Endothelial cell of umbilical vein (primary cell): ENCODE data around the gene ANKS1A. TPM values are rescaled to one million over a fixed set of nuclear protein-coding genes. Genes with fewer than 3 reads are reported as not detected.
A peak's percentile ranks its signal among the peaks of the same experiment; 100 is the strongest.

Source experiments
- BruUV-seq: library from RNA; stranded (reverse); fragments of 400-500 nt; replicated peaks from 2 replicates; lab custom pipeline; 2021; lab: Mats Ljungman, UMichigan
- CTCF ChIA-PET: fragments of 300-600, 350-600 bp; sonication (Branson Sonifier 250); formaldehyde crosslinking; loops from one replicate; lab custom pipeline; 2021; ENCODE audit warnings: antibody characterized with exemption, inconsistent platforms; lab: Charles Lee
- POLR2A ChIA-PET: fragments of 300-600, 350-600 bp; sonication (Branson Sonifier 250); formaldehyde crosslinking; loops from one replicate; lab custom pipeline; 2021; ENCODE audit warnings: antibody characterized with exemption, inconsistent platforms; lab: Charles Lee
- DNase-seq: peaks from one replicate; pipeline ENCODE4 v3.0.0-alpha.2; 2011; ENCODE audit warnings: low read depth, low spot score
- FAIRE-seq: peaks from 2 replicates; lab custom pipeline; 2011; peaks lifted over from hg19 to GRCh38; lab: Jason Lieb, UNC
- H2AFZ ChIP-seq: 2 replicates; pipeline ENCODE4 v1.6.0; 2012; ENCODE audit warnings: low read depth, low read length, control low read depth, inconsistent platforms
- H3K27ac ChIP-seq: 2 replicates; pipeline ENCODE4 v1.5.1; 2011; ENCODE audit warnings: low read depth, mild to moderate bottlenecking, control low read depth, low read length, moderate library complexity; ENCODE audit not compliant: insufficient read depth
- H3K27me3 ChIP-seq, 2 experiments: 2 replicates each; pipeline versions ENCODE4 v1.6.0 to v1.6.1; 2011; ENCODE audit warnings: low read length in 2 of 2, mixed read lengths in 1 of 2; ENCODE audit not compliant: control insufficient read depth in 2 of 2, insufficient read depth in 2 of 2
- H3K36me3 ChIP-seq, 2 experiments: 2 replicates in 1 of 2; 3 replicates in 1 of 2; pipeline ENCODE4 v1.5.1; 2011; ENCODE audit warnings: low read length in 2 of 2, mild to moderate bottlenecking in 1 of 2, moderate library complexity in 1 of 2; ENCODE audit not compliant: control insufficient read depth in 2 of 2, insufficient read depth in 2 of 2; ENCODE audit errors: extremely low read depth in 1 of 2
- H3K4me1 ChIP-seq: 3 replicates; pipeline ENCODE4 v1.5.1; 2011; ENCODE audit warnings: mild to moderate bottlenecking, low read length; ENCODE audit not compliant: control insufficient read depth, insufficient read depth; ENCODE audit errors: extremely low read depth
- H3K4me2 ChIP-seq: 2 replicates; pipeline ENCODE4 v1.6.1; 2011; ENCODE audit warnings: low read length, control low read depth, mixed read lengths; ENCODE audit not compliant: insufficient read depth
- H3K4me3 ChIP-seq, 3 experiments: fragments of 200-600 bp in 1 of 3; sonication (generic), shearing (Covaris generic) in 1 of 3; replicated peaks in 1 of 3; 2 replicates each; pipeline ENCODE4 v1.5.1; 2011 to 2016; ENCODE audit warnings: control low read depth in 3 of 3, low read length in 3 of 3, mild to moderate bottlenecking in 2 of 3, inconsistent platforms in 1 of 3, low read depth in 1 of 3, moderate library complexity in 1 of 3; ENCODE audit not compliant: insufficient read depth in 1 of 3
- H3K79me2 ChIP-seq: 2 replicates; pipeline ENCODE4 v1.6.0; 2012; ENCODE audit warnings: low read length, inconsistent platforms; ENCODE audit not compliant: control insufficient read depth, insufficient read depth
- H3K9ac ChIP-seq: replicated peaks from 2 replicates; pipeline ENCODE3; 2011; ENCODE audit warnings: low read length, control low read depth; ENCODE audit not compliant: insufficient read depth; ENCODE audit errors: extremely low read depth
- H3K9me1 ChIP-seq: replicated peaks from 3 replicates; pipeline ENCODE4 v1.6.0; 2011; ENCODE audit warnings: mild to moderate bottlenecking, low read length; ENCODE audit not compliant: control insufficient read depth, insufficient read depth; ENCODE audit errors: extremely low read depth
- H3K9me3 ChIP-seq: replicated peaks from 2 replicates; pipeline ENCODE4 v1.5.1; 2012; ENCODE audit warnings: low read length, inconsistent platforms; ENCODE audit not compliant: control insufficient read depth, insufficient read depth
- H4K20me1 ChIP-seq: replicated peaks from 2 replicates; pipeline ENCODE3; 2011; ENCODE audit warnings: mild to moderate bottlenecking, low read length; ENCODE audit not compliant: control insufficient read depth, insufficient read depth; ENCODE audit errors: extremely low read depth
- CTCF ChIP-seq, 2 donors: IDR thresholded peaks; 1 replicate in 1 of 2; 2 replicates in 1 of 2; pipeline ENCODE4 v1.5.1; 2011; ENCODE audit warnings: low read length in 2 of 2, mild to moderate bottlenecking in 2 of 2, moderate library complexity in 2 of 2, control low read depth in 1 of 2, inconsistent platforms in 1 of 2, low read depth in 1 of 2; ENCODE audit not compliant: insufficient read depth in 1 of 2; ENCODE audit errors: extremely low read depth in 1 of 2
- EZH2 ChIP-seq: IDR thresholded peaks from 2 replicates; pipeline ENCODE4 v1.6.1; 2012; ENCODE audit warnings: borderline replicate concordance, low read depth, mild to moderate bottlenecking, moderate library complexity, low read length, inconsistent platforms; ENCODE audit not compliant: severe bottlenecking
- FOS ChIP-seq: IDR thresholded peaks from 2 replicates; pipeline ENCODE4 v1.6.1; 2011; ENCODE audit warnings: mild to moderate bottlenecking, low read length, moderate library complexity, borderline replicate concordance; ENCODE audit not compliant: insufficient read depth
- GATA2 ChIP-seq: IDR thresholded peaks from 2 replicates; pipeline ENCODE4 v1.7.0; 2011; ENCODE audit warnings: low read depth, mild to moderate bottlenecking, moderate library complexity, mixed read lengths, low read length; ENCODE audit not compliant: insufficient read length, insufficient read depth
- JUN ChIP-seq: IDR thresholded peaks from 2 replicates; pipeline ENCODE4 v1.6.1; 2011; ENCODE audit warnings: borderline replicate concordance, low read depth; ENCODE audit not compliant: insufficient read length, insufficient read depth
- MAX ChIP-seq: IDR thresholded peaks from 2 replicates; pipeline ENCODE4 v1.6.1; 2011; ENCODE audit not compliant: insufficient read depth, insufficient read length
- MYC ChIP-seq: IDR thresholded peaks from one replicate; pipeline ENCODE4 v1.6.1; 2011; ENCODE audit warnings: mild to moderate bottlenecking, low read depth, low read length
- POLR2A ChIP-seq: IDR thresholded peaks from 2 replicates; pipeline ENCODE4 v1.6.1; 2012; ENCODE audit warnings: low read depth, mild to moderate bottlenecking, control low read depth, low read length
- POLR2AphosphoS5 ChIP-seq: IDR thresholded peaks from 2 replicates; pipeline ENCODE4 v1.6.1; 2012; ENCODE audit warnings: low read depth, mild to moderate bottlenecking, control low read depth, low read length, moderate library complexity; ENCODE audit not compliant: insufficient read depth
- dilution Hi-C: fragments of 300-500 bp; cut with MboI; formaldehyde crosslinking; loops from one replicate; pipeline ENCODE4 v1.15.0; 2019; ENCODE audit warnings: low sequenced_read_pairs; ENCODE audit not compliant: extremely low pct_ligation_motif_present
- intact Hi-C: fragments of 100-400 bp; cut with micrococcal nuclease; formaldehyde crosslinking; loops from one replicate; pipeline ENCODE4 v1.10.0; 2022
- polyA plus RNA-seq, 4 experiments: library from polyadenylated mRNA; depleted of rRNA in 3 of 4; stranded (reverse) in 3 of 4; unstranded in 1 of 4; fragments of >200 nt; gene quantifications; 2 replicates each; pipeline versions ENCODE4 v1.2.1 to v1.2.3, GENCODE V29; 2011 to 2012; ENCODE audit warnings: missing spikeins in 1 of 4
- total RNA-seq: library from RNA; stranded (reverse); gene quantifications from 2 replicates; pipeline ENCODE4 v1.2.3, GENCODE V29; 2021

ANKS1A gene
- total and polyA plus RNA-seq, 2 donors (not counting 3 experiments of a cell fraction or from before 2014, with no cell fraction given), result 8.9 to 26.1 TPM

- TF ChIP-seq MYC, result no peak
- no peak for TF ChIP-seq POLR2AphosphoS5
- TF ChIP-seq JUN, result no peak
- no peak for TF ChIP-seq GATA2
- TF ChIP-seq MAX, result no peak
- TF ChIP-seq EZH2, result no peak
- no peak for TF ChIP-seq POLR2A
- no peak for TF ChIP-seq FOS
- TF ChIP-seq CTCF (IDR thresholded peaks at IDR 0.05; ENCODE audit: extremely low read depth in 1 of 2, insufficient read depth in 1 of 2, low read depth in 1 of 2, low read length in 2 of 2), result no peak
- Histone ChIP-seq H3K27ac (no peak overlapping the region), H3K27me3 (no peaks in the 10 kb centered on the region), H3K9me1 (no peaks in the 10 kb centered on the region), H3K36me3 (no peaks in the 10 kb centered on the region), H3K9ac (no peak overlapping the region), H3K4me3 (no peak overlapping the region), H3K9me3 (no peaks in the 10 kb centered on the region), H3K4me2 (no peak overlapping the region), H2AFZ (no peak overlapping the region), H3K79me2 (no peaks in the 10 kb centered on the region), H4K20me1 (no peaks in the 10 kb centered on the region), H3K4me1 (peaks cover 41% of the 10 kb centered on the region)
- no TSS peak for BruUV-seq
- intact Hi-C loops, result no loop called here
- DNase-seq (no peak), FAIRE-seq (peak; percentile 61)
- ChIA-PET POLR2A (no interaction called here), CTCF (interaction anchor here (0.6 to 2.0 kb wide), 3 partner anchors 10 to 112 kb away, joined by 3 to 7 read pairs (median 5); no protein-coding TSS in a partner anchor)
- dilution Hi-C loops, result no loop called here
Observed at GRCh38 chr6:35027807-35028206, 138.8 kb downstream of the ANKS1A start.
